Measurements from ENCODE around the gene MED9.
"Not testable (repeated sequence)": the region's sequence is repeated elsewhere in the genome, so short reads cannot be mapped to it uniquely, and the experiment has no call there.

The MED9 gene

DNA sequence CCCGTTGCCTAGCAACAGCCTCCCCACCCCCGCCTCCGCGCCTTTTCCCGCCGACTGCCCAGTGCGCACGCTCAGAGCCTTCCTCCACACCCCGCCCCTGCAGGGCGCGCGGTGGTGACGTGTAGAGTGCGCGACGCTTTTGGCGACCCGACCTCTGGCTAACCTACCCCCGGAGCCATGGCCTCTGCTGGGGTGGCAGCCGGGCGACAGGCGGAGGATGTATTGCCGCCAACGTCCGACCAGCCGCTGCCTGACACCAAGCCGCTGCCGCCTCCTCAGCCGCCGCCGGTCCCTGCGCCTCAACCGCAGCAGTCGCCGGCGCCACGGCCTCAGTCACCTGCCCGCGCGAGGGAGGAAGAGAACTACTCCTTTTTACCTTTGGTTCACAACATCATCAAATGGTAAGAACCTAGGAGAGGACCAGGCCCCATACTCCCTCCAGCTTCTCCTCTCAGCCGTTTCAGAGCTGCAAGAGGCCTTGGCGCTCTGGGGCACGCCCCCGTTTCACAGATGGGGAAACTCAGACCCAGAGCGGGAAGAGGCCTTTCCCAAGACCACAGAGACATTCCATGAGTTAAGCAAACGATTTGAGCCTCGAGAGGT, at the start of gene MED9:
TSS of gene MED9 (plus strand) at position 136 of the 603 bp plus-strand sequence. CDS start at position 178, 42 bp downstream.
- peak; percentile 98 for DNase-seq

- no peak for DNase-seq
Observed at GRCh38 chr17:17429222-17429621, 47.6 kb upstream of the MED9 start.

DNA sequence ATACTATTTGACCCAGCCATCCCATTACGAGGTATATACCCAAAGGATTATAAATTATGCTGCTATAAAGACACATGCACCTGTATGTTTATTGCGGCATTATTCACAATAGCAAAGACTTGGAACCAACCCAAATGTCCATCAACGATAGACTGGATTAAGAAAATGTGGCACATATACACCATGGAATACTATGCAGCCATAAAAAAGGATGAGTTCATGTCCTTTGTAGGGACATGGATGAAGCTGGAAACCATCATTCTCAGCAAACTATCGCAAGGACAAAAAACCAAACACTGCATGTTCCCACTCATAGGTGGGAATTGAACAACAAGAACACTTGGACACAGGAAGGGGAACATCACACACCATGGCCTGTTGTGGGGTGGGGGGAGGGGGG, 45.9 kb upstream of the MED9 start:
- not testable (repeated sequence) for DNase-seq

DNA sequence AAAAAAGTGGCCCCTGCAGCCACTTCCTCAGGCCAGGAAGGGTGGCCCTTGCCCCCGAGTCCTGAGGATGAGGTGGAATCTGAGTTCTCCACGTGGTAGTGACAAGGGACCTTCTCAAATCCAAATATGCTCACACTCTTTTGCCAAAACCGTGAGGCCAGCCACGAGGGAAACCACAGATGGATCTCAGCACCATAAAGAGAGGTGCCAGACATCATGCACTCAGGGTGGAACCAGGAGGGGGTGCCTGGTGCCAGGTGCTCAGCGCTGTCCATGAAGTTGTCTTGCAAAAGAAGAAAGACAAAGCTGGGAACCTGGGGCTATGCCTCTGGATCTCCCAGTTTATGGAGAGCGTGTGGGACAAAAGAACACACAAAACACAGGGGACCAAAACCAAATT, 45.2 kb upstream of the MED9 start:
- no peak for DNase-seq

DNA sequence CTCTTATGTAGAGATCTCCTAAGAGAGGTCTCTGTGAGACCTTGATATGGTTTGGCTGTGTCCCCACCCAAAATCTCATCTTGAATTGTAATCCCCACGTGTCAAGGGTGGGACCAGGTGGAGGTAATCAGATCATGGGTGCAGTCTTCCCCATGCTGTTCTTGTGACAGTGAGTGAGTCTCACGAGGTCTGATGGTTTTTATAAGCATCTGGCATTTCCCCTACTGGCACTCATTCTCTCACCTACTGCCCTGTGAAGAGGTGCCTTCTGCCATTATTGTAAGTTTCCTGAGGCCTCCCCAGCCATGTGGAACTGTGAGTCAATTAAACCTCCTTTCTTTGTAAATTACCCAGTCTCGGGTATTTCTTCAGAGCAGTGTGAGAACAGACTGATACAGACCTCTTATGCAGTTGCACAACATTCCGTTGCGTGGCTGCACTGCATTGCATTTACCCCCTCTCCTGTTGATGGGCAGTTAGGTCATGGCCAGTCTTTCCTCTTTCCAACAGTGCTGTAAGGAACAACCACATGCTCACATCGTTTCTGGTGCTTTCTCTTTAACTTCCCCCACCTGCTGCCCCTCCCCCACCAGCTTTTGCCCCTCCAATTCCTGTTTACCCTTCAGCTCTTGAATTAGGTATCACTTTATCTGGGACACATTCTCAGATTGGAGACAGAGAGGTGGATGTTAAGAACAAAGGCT, 43.6 kb upstream of the MED9 start:
- no peak for DNase-seq

DNA sequence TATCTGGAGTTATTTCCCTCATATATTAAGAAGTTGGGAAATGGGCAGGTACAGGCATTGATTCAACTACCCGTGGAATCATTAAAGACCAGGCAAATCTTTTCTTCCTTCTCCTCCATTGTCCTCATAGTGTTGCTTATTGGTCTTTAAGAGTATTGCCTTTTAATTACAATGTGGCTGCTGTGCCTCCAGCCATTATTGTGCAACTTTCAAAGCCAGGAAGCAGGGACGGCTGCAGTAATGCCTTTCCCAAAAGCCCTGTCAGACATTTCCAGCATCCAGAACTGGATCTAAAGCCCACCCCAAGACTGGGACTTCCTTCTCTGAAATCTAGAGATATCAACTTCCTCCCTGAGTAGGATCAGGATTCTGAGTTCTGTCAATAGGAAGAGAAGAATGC, 42.3 kb upstream of the MED9 start:
- DNase-seq, result no peak

DNA sequence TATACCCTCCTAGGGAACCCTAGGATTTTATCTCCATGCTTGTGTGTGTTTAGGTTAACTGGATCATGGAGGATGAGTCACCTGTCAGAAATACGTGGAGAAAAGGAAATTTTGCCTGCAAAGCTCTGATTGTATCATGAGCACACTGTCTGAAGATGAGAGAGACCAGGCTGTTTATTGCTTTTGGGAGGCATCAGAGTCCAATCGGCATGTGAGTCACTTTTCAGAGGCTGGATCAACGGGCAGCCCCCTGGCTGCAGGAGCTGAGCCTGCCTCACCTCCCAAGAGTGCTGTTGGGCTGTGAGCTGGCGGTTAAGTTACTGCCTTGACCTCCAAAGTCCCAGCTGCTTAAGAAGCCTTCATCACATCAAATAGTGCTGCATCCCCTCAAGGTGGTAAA, 41.5 kb upstream of the MED9 start:
- no peak for DNase-seq

DNA sequence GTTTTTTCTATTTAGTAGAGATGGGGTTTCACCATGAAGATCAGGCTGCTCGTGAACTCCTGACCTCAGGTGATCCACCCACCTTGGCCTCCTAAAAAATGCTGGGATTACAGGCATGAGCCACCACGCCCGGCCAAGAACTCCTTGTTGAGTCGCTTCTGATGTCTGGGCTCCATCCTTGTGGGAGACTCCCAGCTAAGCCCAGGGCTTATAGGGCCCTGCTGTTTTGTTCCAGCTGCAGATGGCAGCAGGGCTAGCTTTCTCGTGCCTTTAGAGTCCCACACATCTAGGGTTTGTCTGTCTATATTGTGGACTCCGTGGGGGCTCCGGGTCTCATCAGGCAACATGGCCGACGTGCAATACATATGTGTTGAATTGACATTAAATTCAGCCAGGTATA, 39.3 kb upstream of the MED9 start:
- DNase-seq, result no peak

GRCh38 chr17:17437893-17438292, 38.9 kb upstream of the MED9 start:
- no peak for DNase-seq

GRCh38 chr17:17440010-17440843, 36.6 kb upstream of the MED9 start:
- DNase-seq, result peak; percentile 89

GRCh38 chr17:17440938-17441675, 35.7 kb upstream of the MED9 start:
- DNase-seq, result no peak

DNA sequence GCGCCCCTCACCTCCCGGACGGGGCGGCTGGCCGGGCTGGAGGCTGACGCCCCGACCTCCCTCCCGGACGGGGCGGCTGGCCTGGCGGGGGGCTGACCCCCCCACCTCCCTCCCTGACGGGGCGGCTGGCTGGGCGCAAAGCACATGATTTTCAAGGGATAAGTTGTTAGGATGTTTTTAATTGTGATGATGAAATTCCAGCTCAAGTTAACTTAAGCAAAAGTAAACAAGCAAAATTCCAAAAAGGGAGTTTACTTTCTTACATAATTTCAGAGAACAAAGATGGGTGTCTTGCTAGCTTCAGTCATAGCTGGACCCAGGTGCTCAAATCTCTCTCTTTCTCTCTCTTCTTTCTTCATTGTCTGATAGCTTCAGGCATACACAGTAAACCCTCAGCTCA, 33.6 kb upstream of the MED9 start:
- no peak for DNase-seq

- DNase-seq, result no peak
Observed at GRCh38 chr17:17445296-17445924, 31.4 kb upstream of the MED9 start.

GRCh38 chr17:17445925-17446665, 30.7 kb upstream of the MED9 start:
- no peak for DNase-seq

DNA sequence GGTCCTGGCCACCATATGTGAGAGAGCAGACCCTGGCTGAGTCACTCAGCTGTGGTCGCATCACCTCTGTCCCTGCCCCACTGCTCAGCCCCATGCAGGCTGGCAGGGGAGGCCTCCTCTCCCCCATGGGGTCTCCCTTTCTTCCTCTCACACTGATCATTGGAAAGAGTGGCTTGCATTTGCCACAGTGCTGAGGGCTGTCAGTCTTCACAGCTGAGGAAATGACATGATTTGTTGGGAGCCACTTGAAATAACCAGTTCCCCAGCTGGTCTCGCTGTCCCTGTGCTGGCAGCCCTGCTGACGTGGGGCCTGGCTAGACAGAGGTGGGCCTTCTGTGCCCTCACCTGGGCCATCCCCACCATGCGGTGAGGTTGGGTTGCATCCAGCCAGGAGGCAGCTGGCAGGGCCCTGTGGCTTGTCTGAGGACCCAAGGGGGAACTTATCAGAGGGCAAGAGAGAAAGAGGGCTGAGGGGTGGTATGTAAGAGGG, 30.1 kb upstream of the MED9 start:
- DNase-seq, result no peak

- no peak for DNase-seq
Observed at GRCh38 chr17:17447264-17447663, 29.5 kb upstream of the MED9 start.

DNA sequence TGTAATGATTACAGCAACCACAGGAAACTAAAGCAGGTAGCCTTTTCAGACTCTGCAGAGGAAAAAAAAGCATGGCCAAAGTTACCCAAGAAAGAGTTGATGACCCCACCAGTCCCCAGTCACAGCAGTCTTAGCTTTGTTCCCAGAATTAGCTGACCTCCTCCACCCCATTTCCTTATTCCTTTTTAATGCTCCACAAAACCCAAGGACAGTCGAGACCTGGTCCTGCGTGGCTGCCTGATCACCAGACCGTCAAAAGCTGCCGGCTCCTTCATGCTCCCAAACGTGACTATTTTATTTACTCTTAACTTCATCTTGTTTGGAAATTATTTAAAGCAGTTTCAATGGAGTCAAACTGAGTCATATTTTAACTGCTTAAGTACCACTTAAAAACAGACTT, 28.7 kb upstream of the MED9 start:
- DNase-seq, result no peak

- no peak for DNase-seq
Observed at GRCh38 chr17:17448723-17449122, 28.1 kb upstream of the MED9 start.

DNA sequence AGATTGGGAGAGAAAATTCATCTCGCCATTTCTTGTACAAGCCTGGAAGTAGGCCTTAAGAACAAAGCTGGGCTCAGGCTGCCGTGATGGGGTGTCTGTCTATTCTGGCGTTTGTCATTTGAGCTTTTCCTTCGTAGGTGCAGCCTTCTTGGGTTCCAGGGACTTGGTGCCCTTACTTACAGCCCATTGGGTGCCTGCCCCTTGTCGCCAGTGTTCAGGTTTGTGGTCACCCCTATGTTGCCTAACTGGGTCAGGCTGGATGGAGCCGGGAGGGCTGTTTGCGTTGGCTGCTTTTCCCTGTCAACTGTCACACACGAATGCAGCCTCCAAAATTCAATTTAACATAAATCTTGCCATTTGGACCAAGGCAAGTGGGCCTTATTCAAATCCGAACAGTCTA, 23.7 kb upstream of the MED9 start:
- no peak for DNase-seq

DNA sequence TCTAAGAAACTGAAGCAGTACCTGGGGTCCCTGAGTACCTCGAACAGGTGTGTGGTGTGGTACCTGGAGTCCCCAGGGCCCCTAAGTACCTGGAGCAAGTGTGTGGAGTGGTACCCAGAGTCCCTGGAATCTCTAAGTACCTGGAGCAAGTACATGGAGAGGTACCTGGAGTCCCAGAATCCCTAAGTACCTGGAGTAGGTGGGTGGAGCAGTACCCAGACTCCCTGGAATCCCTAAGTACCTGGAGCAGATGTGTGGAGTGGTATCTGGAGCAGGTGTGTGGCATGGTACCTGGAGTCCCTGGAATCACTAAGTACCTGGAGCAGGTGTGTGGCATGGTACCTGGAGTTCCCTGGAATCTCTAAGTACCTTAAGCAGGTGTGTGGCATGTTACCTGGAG, 22.5 kb upstream of the MED9 start:
- DNase-seq, result no peak

DNA sequence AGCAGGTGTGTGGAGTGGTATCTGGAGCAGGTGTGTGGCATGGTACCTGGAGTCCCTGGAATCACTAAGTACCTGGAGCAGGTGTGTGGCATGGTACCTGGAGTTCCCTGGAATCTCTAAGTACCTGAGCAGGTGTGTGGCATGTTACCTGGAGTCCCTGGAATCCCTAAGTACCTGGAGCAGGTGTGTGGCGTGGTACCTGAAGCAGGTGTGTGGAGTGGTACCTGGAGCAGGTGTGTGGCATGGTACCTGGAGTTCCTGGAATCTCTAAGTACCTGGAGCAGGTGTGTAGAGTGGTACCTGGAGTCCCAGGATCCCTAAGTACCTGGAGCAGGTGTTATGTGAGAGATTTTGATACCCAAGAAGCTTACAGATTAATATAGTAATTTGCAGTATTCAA, 22.1 kb upstream of the MED9 start:
- not testable (repeated sequence) for DNase-seq

GRCh38 chr17:17455173-17455572, 21.6 kb upstream of the MED9 start:
- DNase-seq, result no peak
